ENCODE results near the gene STK40. TPM values are rescaled to one million over a fixed set of nuclear protein-coding genes. Genes with fewer than 3 reads are reported as not detected.

Gene STK40
- total and polyA plus RNA-seq, 4 donors = 33.2 to 95.7 (median 49.7) TPM

DNA sequence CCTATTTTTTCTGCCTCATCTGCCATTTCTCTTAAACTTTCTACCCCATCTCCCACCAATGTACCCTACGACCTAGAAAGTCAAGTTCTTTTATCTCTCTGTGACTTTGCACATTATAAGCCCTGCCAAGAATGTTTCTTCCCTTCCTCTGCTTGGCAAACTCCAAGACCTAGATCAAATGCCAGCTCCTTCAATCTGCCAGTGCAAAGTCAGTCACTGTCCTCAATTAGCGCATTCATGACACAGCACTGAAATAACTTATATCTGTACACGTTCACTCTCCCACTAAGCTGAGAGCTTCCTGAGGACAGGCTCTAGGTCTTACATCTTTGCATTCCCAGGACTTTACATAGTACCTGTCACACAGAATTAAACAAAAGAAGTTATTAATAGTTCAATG lies 33.4 kb upstream of the STK40 start:
- WGBS, 2 donors = 82 to 90% methylated on average over 3 of the region's 3 CpGs
- no peak for ATAC-seq (ENCODE audit: low FRiP score)
- no peak for DNase-seq
- no peak overlapping the region for H3K4me3 ChIP-seq (ENCODE audit: low read length in 2 of 2)
- no peak overlapping the region for H3K27ac ChIP-seq (ENCODE audit: low read depth in 1 of 2, low read length in 2 of 2)
- no peaks in the 10 kb centered on the region for H3K4me1 ChIP-seq (ENCODE audit: control insufficient read depth in 1 of 2, insufficient read depth in 2 of 2, low read length in 2 of 2)
- no peaks in the 10 kb centered on the region for H3K9me3 ChIP-seq (ENCODE audit: control insufficient read depth, low read length)
- no peaks in the 10 kb centered on the region for H3K27me3 ChIP-seq (ENCODE audit: control insufficient read depth in 1 of 2, insufficient read depth in 2 of 2, low read length in 1 of 2)
- peaks cover 0 to 3% of the 10 kb centered on the region in 2 donors for H3K36me3 ChIP-seq (ENCODE audit: control insufficient read depth in 1 of 2, insufficient read depth in 2 of 2, low read length in 1 of 2)
- intact Hi-C loops (cut with DNase I) = no loop called here

DNA sequence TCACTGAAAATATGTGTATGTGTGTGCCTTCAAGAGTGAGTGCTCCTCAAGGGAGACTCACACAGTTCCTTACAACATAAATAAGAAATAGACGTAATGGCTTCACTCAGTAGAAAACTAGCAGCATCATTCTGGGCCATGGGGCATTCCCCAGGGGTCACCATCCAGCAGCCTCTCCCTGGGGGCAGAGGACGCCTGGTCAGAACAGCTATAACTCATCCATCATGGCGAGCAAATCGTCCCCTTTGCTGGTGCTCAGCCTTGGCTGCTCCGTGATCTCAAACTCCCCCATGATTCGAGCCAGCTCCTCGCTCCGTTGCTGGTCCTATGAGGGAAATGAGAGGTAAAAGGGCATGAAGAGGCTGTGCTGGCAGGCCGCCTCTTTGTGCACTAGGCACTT lies 32.2 kb upstream of the STK40 start:
- intact Hi-C loops (cut with DNase I) = no loop called here
- Histone ChIP-seq H3K27ac (ENCODE audit: low read depth in 1 of 2, low read length in 2 of 2) (no peak overlapping the region), H3K9me3 (ENCODE audit: control insufficient read depth, low read length) (no peaks in the 10 kb centered on the region), H3K27me3 (ENCODE audit: control insufficient read depth in 1 of 2, insufficient read depth in 2 of 2, low read length in 1 of 2) (no peaks in the 10 kb centered on the region), H3K4me1 (ENCODE audit: control insufficient read depth in 1 of 2, insufficient read depth in 2 of 2, low read length in 2 of 2) (no peaks in the 10 kb centered on the region), H3K36me3 (ENCODE audit: control insufficient read depth in 1 of 2, insufficient read depth in 2 of 2, low read length in 1 of 2) (peaks cover 0 to 3% of the 10 kb centered on the region in 2 donors), H3K4me3 (ENCODE audit: low read length in 2 of 2) (no peak overlapping the region)
- DNase-seq (no peak), ATAC-seq (ENCODE audit: low FRiP score) (no peak)
- WGBS, 2 donors = 84 to 86% methylated on average over 9 of the region's 9 CpGs

DNA sequence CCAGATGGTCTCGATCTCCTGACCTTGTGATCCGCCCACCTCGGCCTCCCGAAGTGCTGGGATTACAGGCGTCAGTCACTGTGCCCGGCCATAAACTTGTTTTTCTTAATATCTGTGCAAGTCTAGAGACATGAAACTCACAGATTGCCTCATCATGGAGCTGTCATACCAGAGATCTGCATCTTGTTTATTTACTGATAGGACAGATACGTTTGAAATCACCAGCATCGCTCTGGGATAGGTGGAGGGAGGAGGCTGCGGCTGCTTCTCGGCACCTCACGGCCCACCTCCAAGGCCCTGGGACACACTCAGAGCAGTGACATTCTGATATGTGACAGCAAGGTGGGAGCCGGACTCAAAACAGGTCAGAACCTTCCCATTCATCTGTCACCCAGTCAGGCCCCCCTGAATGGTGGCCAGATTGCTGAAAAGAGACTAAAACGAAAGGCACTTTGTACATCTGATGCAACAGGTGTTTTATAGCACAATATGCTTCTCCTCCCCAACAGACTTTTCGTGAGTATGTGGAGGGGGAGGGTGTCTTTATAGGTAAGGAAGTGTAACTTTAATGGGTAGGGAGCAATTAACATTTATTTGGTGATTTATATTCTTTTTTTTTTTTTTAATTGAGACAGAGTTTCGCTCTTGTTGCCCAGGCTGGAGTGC lies 30.1 kb upstream of the STK40 start:
- ATAC-seq (ENCODE audit: low FRiP score) = no peak
- 82 to 85% methylated on average over 15 of the region's 15 CpGs for WGBS, 2 donors
- intact Hi-C loops (cut with DNase I) = no loop called here

DNA sequence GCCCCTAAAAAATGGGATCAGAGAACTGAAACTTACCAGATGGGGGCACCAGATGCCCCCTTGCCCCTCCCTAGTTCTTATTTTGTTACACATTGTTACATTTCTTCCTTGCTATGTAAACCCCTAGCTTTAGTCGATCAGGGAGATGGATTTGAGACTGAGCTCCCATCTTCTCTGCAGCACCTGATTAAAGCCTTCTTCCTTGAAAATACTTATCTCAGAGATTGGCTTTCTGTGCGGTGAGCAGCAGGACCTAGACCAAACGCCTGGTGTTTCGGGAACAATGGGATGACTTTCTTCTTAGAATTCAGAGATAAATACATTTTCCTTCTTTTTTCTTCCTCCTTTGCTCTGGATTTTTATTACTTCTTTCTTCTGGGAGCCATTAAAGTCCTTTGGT lies 28.7 kb upstream of the STK40 start:
- intact Hi-C loops (cut with DNase I) = no loop called here
- Histone ChIP-seq H3K36me3 (ENCODE audit: control insufficient read depth in 1 of 2, insufficient read depth in 2 of 2, low read length in 1 of 2) (peaks cover 0 to 3% of the 10 kb centered on the region in 2 donors), H3K27ac (ENCODE audit: low read depth in 1 of 2, low read length in 2 of 2) (no peak overlapping the region), H3K27me3 (ENCODE audit: control insufficient read depth in 1 of 2, insufficient read depth in 2 of 2, low read length in 1 of 2) (no peaks in the 10 kb centered on the region), H3K4me3 (ENCODE audit: low read length in 2 of 2) (no peak overlapping the region), H3K4me1 (ENCODE audit: control insufficient read depth in 1 of 2, insufficient read depth in 2 of 2, low read length in 2 of 2) (no peaks in the 10 kb centered on the region), H3K9me3 (ENCODE audit: control insufficient read depth, low read length) (no peaks in the 10 kb centered on the region)
- WGBS, 2 donors = 85% methylated on average over 4 of the region's 4 CpGs
- DNase-seq = no peak
- no peak for ATAC-seq (ENCODE audit: low FRiP score)

More for the DNA sequence above, 30.1 kb upstream of the STK40 start:
- Histone ChIP-seq H3K27me3 (ENCODE audit: control insufficient read depth in 1 of 2, insufficient read depth in 2 of 2, low read length in 1 of 2) (no peaks in the 10 kb centered on the region), H3K4me1 (ENCODE audit: control insufficient read depth in 1 of 2, insufficient read depth in 2 of 2, low read length in 2 of 2) (no peaks in the 10 kb centered on the region), H3K36me3 (ENCODE audit: control insufficient read depth in 1 of 2, insufficient read depth in 2 of 2, low read length in 1 of 2) (peaks cover 0 to 3% of the 10 kb centered on the region in 2 donors), H3K9me3 (ENCODE audit: control insufficient read depth, low read length) (no peaks in the 10 kb centered on the region), H3K27ac (ENCODE audit: low read depth in 1 of 2, low read length in 2 of 2) (no peak overlapping the region), H3K4me3 (ENCODE audit: low read length in 2 of 2) (no peak overlapping the region)
- no peak for DNase-seq

DNA sequence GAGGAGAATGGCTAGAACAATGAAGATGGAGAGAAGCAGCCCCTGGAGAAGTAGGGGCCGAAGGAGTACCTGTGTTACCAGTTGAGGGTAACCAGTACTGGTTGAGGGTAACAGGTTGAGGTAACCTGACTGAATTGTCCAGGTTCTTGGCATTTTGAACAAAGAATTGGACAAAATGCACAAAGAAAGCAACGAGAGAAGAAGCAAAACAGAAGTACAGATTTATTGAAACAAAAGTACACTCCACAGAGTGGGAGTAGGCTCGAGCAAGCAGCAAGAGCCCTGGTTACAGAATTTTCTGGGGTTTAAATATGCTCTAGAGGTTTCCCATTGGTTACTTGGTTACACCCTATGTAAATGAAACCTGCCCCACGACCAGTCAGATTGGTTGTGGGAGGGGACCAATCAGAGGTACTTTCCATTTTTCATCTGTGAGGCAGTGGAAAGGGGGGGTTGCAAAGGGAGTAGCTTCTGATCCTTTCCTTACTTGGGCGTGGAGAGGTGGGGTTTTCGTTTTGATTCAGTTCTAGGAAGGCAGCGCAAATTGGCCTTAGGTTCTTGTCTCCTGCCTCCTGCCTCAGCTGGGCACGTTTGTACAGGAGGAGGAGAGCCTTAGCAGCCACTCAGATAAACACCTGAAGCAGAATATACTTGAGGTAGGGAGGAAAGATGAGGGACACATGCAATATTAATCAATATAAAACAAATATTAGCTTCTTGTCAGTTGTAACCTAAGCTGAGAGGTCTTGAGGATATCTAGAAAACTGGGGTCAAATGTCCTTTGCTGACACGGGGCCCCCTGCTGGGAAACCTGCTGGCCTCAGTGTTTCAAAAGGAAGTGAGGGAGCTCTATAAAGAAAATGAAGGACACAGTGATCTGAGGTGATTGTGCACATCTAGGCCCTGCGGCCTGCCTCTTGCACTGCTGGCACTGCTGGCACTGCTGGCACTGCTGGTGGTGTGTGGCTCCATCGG lies 26.2 kb upstream of the STK40 start:
- DNase-seq (no peak), ATAC-seq (ENCODE audit: low FRiP score) (no peak)
- no peak overlapping the region for H3K27ac ChIP-seq (ENCODE audit: low read depth in 1 of 2, low read length in 2 of 2)
- intact Hi-C loops (cut with DNase I) = no loop called here
- 57 to 59% methylated on average over 11 of the region's 11 CpGs for WGBS, 2 donors
- H3K27me3 ChIP-seq (ENCODE audit: control insufficient read depth in 1 of 2, insufficient read depth in 2 of 2, low read length in 1 of 2) = no peaks in the 10 kb centered on the region
- no peak overlapping the region for H3K4me3 ChIP-seq (ENCODE audit: low read length in 2 of 2)
- no peaks in the 10 kb centered on the region for H3K36me3 ChIP-seq (ENCODE audit: control insufficient read depth in 1 of 2, insufficient read depth in 2 of 2, low read length in 1 of 2)
- H3K9me3 ChIP-seq (ENCODE audit: control insufficient read depth, low read length) = no peaks in the 10 kb centered on the region
- no peaks in the 10 kb centered on the region for H3K4me1 ChIP-seq (ENCODE audit: control insufficient read depth in 1 of 2, insufficient read depth in 2 of 2, low read length in 2 of 2)

DNA sequence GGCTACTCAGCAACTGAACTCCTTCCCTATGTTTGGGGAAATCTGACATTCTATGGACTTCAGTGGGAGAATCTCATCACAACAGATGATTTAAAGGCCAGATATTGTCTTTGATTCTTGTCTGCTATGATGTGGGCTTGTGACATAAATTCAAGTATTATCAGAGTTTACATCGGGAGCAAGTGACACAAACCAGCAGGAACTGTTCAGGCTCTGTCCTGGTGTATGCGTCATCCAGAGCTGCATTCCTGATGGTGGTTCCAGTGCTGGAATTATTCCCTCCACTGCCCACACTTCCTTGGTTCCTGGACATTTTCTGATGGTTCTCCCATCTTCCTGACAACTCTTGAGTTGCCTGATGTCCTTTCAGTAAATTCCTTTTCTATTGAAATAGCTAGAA lies 22.8 kb upstream of the STK40 start:
- no peak for ATAC-seq (ENCODE audit: low FRiP score)
- H3K27ac ChIP-seq (ENCODE audit: low read depth in 1 of 2, low read length in 2 of 2) = no peak overlapping the region
- H3K4me3 ChIP-seq (ENCODE audit: low read length in 2 of 2) = no peak overlapping the region
- intact Hi-C loops (cut with DNase I) = no loop called here
- no peaks in the 10 kb centered on the region for H3K9me3 ChIP-seq (ENCODE audit: control insufficient read depth, low read length)
- 36 to 39% methylated on average over 2 of the region's 2 CpGs for WGBS, 2 donors
- H3K36me3 ChIP-seq (ENCODE audit: control insufficient read depth in 1 of 2, insufficient read depth in 2 of 2, low read length in 1 of 2) = no peaks in the 10 kb centered on the region
- DNase-seq = no peak
- no peaks in the 10 kb centered on the region for H3K27me3 ChIP-seq (ENCODE audit: control insufficient read depth in 1 of 2, insufficient read depth in 2 of 2, low read length in 1 of 2)
- H3K4me1 ChIP-seq (ENCODE audit: control insufficient read depth in 1 of 2, insufficient read depth in 2 of 2, low read length in 2 of 2) = no peaks in the 10 kb centered on the region

DNA sequence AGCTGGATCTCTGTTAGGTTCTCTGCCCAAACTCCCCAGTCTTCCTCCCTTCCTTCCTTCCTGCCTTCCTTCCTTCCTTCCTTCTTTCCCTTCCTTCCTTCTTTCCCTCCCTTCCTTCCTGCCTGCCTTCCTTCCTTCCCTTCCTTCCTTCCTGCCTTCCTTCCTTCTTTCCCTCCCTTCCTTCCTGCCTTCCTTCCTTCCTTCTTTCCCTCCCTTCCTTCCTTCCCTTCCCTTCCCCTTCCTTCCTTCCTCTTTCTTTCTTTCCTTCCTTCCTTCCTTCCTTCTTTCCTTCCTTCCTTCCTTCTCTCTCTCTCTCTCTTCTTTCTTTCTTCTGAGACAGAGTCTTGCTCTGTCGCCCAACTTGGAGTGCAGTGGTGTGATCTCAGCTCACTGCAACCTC lies 20.7 kb upstream of the STK40 start:
- no peaks in the 10 kb centered on the region for H3K4me1 ChIP-seq (ENCODE audit: control insufficient read depth in 1 of 2, insufficient read depth in 2 of 2, low read length in 2 of 2)
- intact Hi-C loops (cut with DNase I) = no loop called here
- ATAC-seq (ENCODE audit: low FRiP score) (no peak), DNase-seq (no peak)
- no peak overlapping the region for H3K27ac ChIP-seq (ENCODE audit: low read depth in 1 of 2, low read length in 2 of 2)
- no peaks in the 10 kb centered on the region for H3K9me3 ChIP-seq (ENCODE audit: control insufficient read depth, low read length)
- H3K27me3 ChIP-seq (ENCODE audit: control insufficient read depth in 1 of 2, insufficient read depth in 2 of 2, low read length in 1 of 2) = no peaks in the 10 kb centered on the region
- no peak overlapping the region for H3K4me3 ChIP-seq (ENCODE audit: low read length in 2 of 2)
- 94 to 100% methylated on average over 1 of the region's 1 CpG for WGBS, 2 donors
- H3K36me3 ChIP-seq (ENCODE audit: control insufficient read depth in 1 of 2, insufficient read depth in 2 of 2, low read length in 1 of 2) = no peaks in the 10 kb centered on the region

DNA sequence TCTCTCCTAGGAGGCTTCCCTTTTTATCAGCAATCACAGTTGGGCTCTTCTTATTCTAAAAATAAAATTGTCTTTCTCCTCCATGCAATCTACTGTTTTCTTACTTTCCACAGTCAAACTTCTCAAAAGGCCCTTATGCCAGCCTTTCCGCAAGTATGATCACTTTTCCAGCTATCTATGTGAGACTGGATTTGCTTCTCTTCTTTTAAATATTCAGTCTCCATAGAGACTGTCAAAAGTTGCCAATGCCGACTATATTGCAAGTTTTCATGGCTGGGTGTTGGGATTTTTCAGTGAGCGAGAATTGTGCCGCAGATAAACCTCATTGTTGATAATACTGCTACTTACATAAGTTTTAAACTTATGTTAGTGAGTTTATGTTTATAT lies 16.8 kb upstream of the STK40 start:
- no peaks in the 10 kb centered on the region for H3K4me1 ChIP-seq (ENCODE audit: control insufficient read depth in 1 of 2, insufficient read depth in 2 of 2, low read length in 2 of 2)
- no peaks in the 10 kb centered on the region for H3K9me3 ChIP-seq (ENCODE audit: control insufficient read depth, low read length)
- no peak for DNase-seq
- no peaks in the 10 kb centered on the region for H3K27me3 ChIP-seq (ENCODE audit: control insufficient read depth in 1 of 2, insufficient read depth in 2 of 2, low read length in 1 of 2)
- no peak overlapping the region for H3K4me3 ChIP-seq (ENCODE audit: low read length in 2 of 2)
- no peak overlapping the region for H3K27ac ChIP-seq (ENCODE audit: low read depth in 1 of 2, low read length in 2 of 2)
- intact Hi-C loops (cut with DNase I) = no loop called here
- H3K36me3 ChIP-seq (ENCODE audit: control insufficient read depth in 1 of 2, insufficient read depth in 2 of 2, low read length in 1 of 2) = no peaks in the 10 kb centered on the region
- 86 to 90% methylated on average over 4 of the region's 4 CpGs for WGBS, 2 donors
- no peak for ATAC-seq (ENCODE audit: low FRiP score)

All from aorta (tissue), 5 donors.